Choroid plexus epithelial cell (primary cell): Measurements from ENCODE around the gene DNAAF1.

Experiments used
- DNase-seq: peaks from one replicate; pipeline ENCODE4 v3.0.0-alpha.2; 2010; ENCODE audit warnings: low read depth
- H3K4me3 ChIP-seq: 2 replicates; pipeline ENCODE4 v1.5.1; 2011; ENCODE audit warnings: low read depth, mild to moderate bottlenecking, control low read depth, low read length, moderate library complexity
- CTCF ChIP-seq: conservative IDR thresholded peaks from 2 replicates; pipeline ENCODE4 v1.5.1; 2011; ENCODE audit warnings: low read depth, mild to moderate bottlenecking, control low read depth, inconsistent platforms, low read length, moderate library complexity

Gene DNAAF1

DNA sequence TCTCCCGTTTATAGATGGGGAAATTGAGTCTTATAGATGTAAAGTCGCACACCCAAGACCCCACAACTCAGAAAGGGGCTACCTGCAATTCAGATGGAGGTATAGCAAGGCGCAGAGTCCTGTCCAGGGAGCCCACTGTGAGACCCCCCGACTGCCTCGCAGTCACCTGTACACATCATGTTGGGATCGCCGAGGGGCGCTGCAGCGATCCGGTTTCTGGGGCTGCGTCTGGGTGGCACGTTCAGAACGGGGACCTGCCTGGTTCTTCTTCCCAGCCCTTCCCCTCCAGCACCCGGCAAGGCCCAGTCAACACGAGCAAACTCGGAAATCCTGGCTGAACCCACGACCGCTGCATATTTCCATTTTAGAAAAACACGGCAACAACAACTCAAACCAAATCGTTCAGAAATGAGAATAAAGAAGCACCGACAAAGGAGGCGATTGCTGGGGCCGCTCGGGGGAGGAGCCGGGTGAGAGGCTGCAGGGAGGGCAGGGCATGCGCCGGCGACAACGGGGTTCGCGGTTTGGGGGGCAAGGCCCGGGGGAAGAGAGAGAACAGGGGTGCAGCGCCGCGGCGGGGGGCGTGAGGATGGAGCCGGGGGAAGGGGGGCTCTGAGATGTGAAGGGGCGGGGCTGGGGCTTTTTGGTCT, 774 bp upstream of the DNAAF1 start:
- TF ChIP-seq CTCF: peak; percentile 35
- H3K4me3 ChIP-seq: peak overlapping the region; percentile 89
- peak; percentile 24 for DNase-seq

DNA sequence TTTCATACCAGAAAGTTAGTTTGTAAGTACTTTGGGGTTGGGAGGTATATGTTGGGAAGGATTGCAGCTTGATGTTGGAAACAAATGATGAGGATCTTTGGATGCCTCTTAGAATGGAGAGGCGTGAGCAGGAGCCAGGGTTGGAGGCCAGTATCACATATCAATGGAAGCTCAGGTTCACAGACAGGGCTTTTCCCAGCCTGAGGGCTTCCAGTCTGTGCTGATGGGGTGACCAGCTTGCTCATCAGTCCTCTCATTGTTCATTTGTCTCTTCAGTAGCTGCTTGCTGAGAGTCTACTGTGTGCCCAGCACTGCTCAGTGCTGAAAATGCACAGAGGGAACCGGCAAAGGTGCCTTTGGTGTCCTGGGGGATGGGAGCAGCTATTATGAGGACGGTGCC, 5.8 kb downstream of the DNAAF1 start:
- no peak for TF ChIP-seq CTCF
- no peak for DNase-seq
- H3K4me3 ChIP-seq: no peak overlapping the region

GRCh38 chr16:84153660-84154214, 8.6 kb downstream of the DNAAF1 start:
- no peak for DNase-seq
- TF ChIP-seq CTCF: no peak
- H3K4me3 ChIP-seq: no peak overlapping the region

- no peak for TF ChIP-seq CTCF
- H3K4me3 ChIP-seq: no peak overlapping the region
- DNase-seq: no peak
Measured at GRCh38 chr16:84155226-84155625, 10.1 kb downstream of the DNAAF1 start.

DNA sequence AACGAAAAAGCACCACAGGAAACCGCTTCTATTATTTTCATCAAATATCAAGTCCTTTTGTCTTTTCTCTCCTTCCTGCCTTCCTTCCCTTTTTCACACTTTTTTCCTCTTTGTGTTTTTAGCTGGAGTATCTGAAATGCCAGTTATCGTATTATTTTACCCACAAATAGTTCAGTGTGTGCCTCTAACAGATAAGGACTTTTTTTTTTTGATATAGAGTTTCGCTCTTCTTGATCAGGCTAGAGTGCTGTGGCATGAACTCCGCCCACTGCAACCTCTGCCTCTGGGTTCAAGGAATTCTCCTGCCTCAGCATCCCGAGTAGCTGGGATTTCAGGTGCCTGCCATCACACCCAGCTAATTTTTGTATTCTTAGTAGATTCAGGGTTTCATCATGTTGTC, 10.7 kb downstream of the DNAAF1 start:
- DNase-seq: no peak
- no peak for TF ChIP-seq CTCF
- H3K4me3 ChIP-seq: no peak overlapping the region

DNA sequence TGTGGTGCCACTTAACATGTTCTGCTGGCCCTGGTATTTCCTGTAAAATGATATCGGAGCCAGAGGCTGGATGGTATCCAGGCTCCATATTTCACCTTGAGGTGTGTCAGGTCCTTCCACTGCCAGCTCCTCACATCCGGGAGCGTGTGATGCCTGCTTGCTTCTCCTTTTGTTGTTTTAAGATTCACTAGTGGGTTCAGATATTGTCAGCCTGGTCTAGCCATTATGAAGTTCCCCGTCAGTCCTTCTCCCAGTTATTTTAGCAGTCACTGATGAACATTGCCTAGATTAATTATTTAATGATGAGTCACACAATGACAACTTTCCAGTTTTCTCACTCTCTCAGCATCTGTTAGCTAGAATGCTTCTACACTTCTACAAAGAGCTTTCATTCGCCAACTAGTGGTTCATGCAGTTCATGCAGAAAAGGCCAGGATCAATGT, 11.3 kb downstream of the DNAAF1 start:
- peak; percentile 26 for TF ChIP-seq CTCF

GRCh38 chr16:84159007-84159406, 13.9 kb downstream of the DNAAF1 start:
- TF ChIP-seq CTCF: no peak
- no peak overlapping the region for H3K4me3 ChIP-seq
- DNase-seq: no peak

More for the DNA sequence above, 11.3 kb downstream of the DNAAF1 start:
- no peak overlapping the region for H3K4me3 ChIP-seq
- no peak for DNase-seq
